Mesenchymal stem cell (in vitro differentiated cells and primary cell): ENCODE data around the gene DYSF.

ENCODE experiments used
- DNase-seq: peaks from one replicate; pipeline ENCODE4 v3.0.0-alpha.2; 2013
- H2AFZ ChIP-seq: one replicate; pipeline ENCODE4 v1.6.1; 2013; ENCODE audit warnings: low read depth, mild to moderate bottlenecking, control low read depth, inconsistent platforms, low read length, moderate library complexity
- H2AK5ac ChIP-seq: 2 replicates; pipeline ENCODE4 v1.6.1; 2013; ENCODE audit warnings: low read length, moderate library complexity, mild to moderate bottlenecking, inconsistent platforms; ENCODE audit not compliant: severe bottlenecking
- H2BK120ac ChIP-seq: one replicate; pipeline ENCODE4 v1.6.1; 2013; ENCODE audit warnings: low read depth, mild to moderate bottlenecking, inconsistent platforms, low read length, moderate library complexity
- H2BK12ac ChIP-seq, 2 experiments: one replicate each; pipeline ENCODE4 v1.6.1; 2013; ENCODE audit warnings: inconsistent platforms in 2 of 2, low read length in 2 of 2, mild to moderate bottlenecking in 2 of 2, moderate library complexity in 2 of 2, control low read depth in 1 of 2
- H2BK15ac ChIP-seq: one replicate; pipeline ENCODE4 v1.6.1; 2013; ENCODE audit warnings: mild to moderate bottlenecking, low read depth, inconsistent platforms; ENCODE audit not compliant: poor library complexity, severe bottlenecking
- H2BK5ac ChIP-seq: 2 replicates; pipeline ENCODE4 v1.6.1; 2013; ENCODE audit warnings: low read depth, mild to moderate bottlenecking, low read length, control low read depth, inconsistent platforms; ENCODE audit not compliant: poor library complexity, severe bottlenecking
- H3K14ac ChIP-seq, 2 experiments: one replicate each; pipeline ENCODE4 v1.6.1; 2013; ENCODE audit warnings: inconsistent platforms in 2 of 2, low read length in 2 of 2, control low read depth in 1 of 2, mild to moderate bottlenecking in 1 of 2, moderate library complexity in 1 of 2
- H3K18ac ChIP-seq, 2 experiments: one replicate each; pipeline ENCODE4 v1.6.1; 2013; ENCODE audit warnings: inconsistent platforms in 2 of 2, low read length in 2 of 2, control low read depth in 1 of 2, low read depth in 1 of 2, mild to moderate bottlenecking in 1 of 2
- H3K23ac ChIP-seq, 2 experiments: one replicate each; pipeline ENCODE4 v1.6.1; 2013; ENCODE audit warnings: inconsistent platforms in 2 of 2, low read length in 2 of 2, mild to moderate bottlenecking in 2 of 2, moderate library complexity in 2 of 2, control low read depth in 1 of 2
- H3K27ac ChIP-seq: 2 replicates; pipeline ENCODE4 v1.5.1; 2013; ENCODE audit warnings: mild to moderate bottlenecking, moderate library complexity, low read length, control low read depth, inconsistent platforms; ENCODE audit not compliant: poor library complexity, severe bottlenecking
- H3K27me3 ChIP-seq, 2 experiments: 2 replicates each; pipeline versions ENCODE4 v1.6.1 to v1.7.0; 2013; ENCODE audit warnings: low read length in 2 of 2, mild to moderate bottlenecking in 2 of 2, moderate library complexity in 2 of 2, control low read depth in 1 of 2, inconsistent platforms in 1 of 2; ENCODE audit not compliant: control insufficient read depth in 1 of 2, insufficient read depth in 1 of 2
- H3K36me3 ChIP-seq, 2 experiments: 2 replicates each; pipeline versions ENCODE4 v1.6.1 to v1.7.0; 2013; ENCODE audit warnings: low read length in 2 of 2, control low read depth in 1 of 2, inconsistent platforms in 1 of 2, low read depth in 1 of 2, mild to moderate bottlenecking in 1 of 2; ENCODE audit not compliant: insufficient read depth in 2 of 2, control insufficient read depth in 1 of 2
- H3K4ac ChIP-seq, 2 experiments: one replicate each; pipeline ENCODE4 v1.6.1; 2013; ENCODE audit warnings: inconsistent platforms in 2 of 2, low read length in 2 of 2, mild to moderate bottlenecking in 2 of 2, moderate library complexity in 2 of 2, control low read depth in 1 of 2, low read depth in 1 of 2
- H3K4me1 ChIP-seq: 2 replicates; pipeline ENCODE4 v1.6.1; 2013; ENCODE audit warnings: low read depth, low read length, control low read depth; ENCODE audit not compliant: control insufficient read depth, insufficient read depth
- H3K4me2 ChIP-seq: 2 replicates; pipeline ENCODE4 v1.6.1; 2013; ENCODE audit warnings: low read length, mild to moderate bottlenecking, inconsistent platforms; ENCODE audit not compliant: poor library complexity, severe bottlenecking
- H3K4me3 ChIP-seq, 2 experiments: 2 replicates each; pipeline versions ENCODE4 v1.5.1 to v1.7.0; 2013; ENCODE audit warnings: low read length in 2 of 2, mild to moderate bottlenecking in 2 of 2, control low read depth in 1 of 2, low read depth in 1 of 2; ENCODE audit not compliant: insufficient read depth in 1 of 2
- H3K79me1 ChIP-seq: replicated peaks from 2 replicates; pipeline ENCODE4 v1.6.1; 2013; ENCODE audit warnings: mild to moderate bottlenecking, control low read depth, low read length, inconsistent platforms; ENCODE audit not compliant: poor library complexity, severe bottlenecking
- H3K9ac ChIP-seq: 2 replicates; pipeline ENCODE4 v1.7.0; 2013; ENCODE audit warnings: mild to moderate bottlenecking, low read length, moderate library complexity
- H3K9me3 ChIP-seq: 2 replicates; pipeline ENCODE4 v1.7.0; 2013; ENCODE audit warnings: mild to moderate bottlenecking, low read length; ENCODE audit not compliant: control insufficient read depth
- H4K8ac ChIP-seq: one replicate; pipeline ENCODE4 v1.6.1; 2013; ENCODE audit warnings: inconsistent platforms, mild to moderate bottlenecking, low read length, moderate library complexity
- H4K91ac ChIP-seq: one replicate; pipeline ENCODE4 v1.6.1; 2013; ENCODE audit warnings: mild to moderate bottlenecking, low read length, inconsistent platforms
- WGBS: methylation state at CpG from one replicate; pipeline ENCODE4 v1.1.7; 2013; ENCODE audit warnings: mixed read lengths; 5-methylcytosine and 5-hydroxymethylcytosine counted together

DYSF gene

GRCh38 chr2:71513721-71514120 is 60.4 kb downstream of the DYSF start:
- H4K8ac ChIP-seq, result no peak overlapping the region
- no peak overlapping the region for H2AFZ ChIP-seq
- no peak overlapping the region for H4K91ac ChIP-seq
- 91% methylated on average over 11 of the region's 11 CpGs for WGBS
- peaks cover 0 to 77% of the 10 kb centered on the region in 2 experiments for H3K27me3 ChIP-seq
- peaks cover 41% of the 10 kb centered on the region for H3K79me1 ChIP-seq
- H2BK5ac ChIP-seq, result no peak overlapping the region
- no peak overlapping the region for H3K4me2 ChIP-seq
- no peak overlapping the region for H2AK5ac ChIP-seq
- H3K9me3 ChIP-seq, result no peaks in the 10 kb centered on the region
- H3K36me3 ChIP-seq, result peaks cover 0 to 68% of the 10 kb centered on the region in 2 experiments
- H3K4me3 ChIP-seq, result no peak overlapping the region
- no peak overlapping the region for H2BK120ac ChIP-seq
- H3K23ac ChIP-seq, result no peak overlapping the region
- no peak overlapping the region for H3K18ac ChIP-seq
- H3K4me1 ChIP-seq, result peaks cover 6% of the 10 kb centered on the region
- no peak for DNase-seq
- H2BK15ac ChIP-seq, result no peak overlapping the region
- H2BK12ac ChIP-seq, result no peak overlapping the region
- no peak overlapping the region for H3K27ac ChIP-seq
- no peak overlapping the region for H3K9ac ChIP-seq
- no peak overlapping the region for H3K14ac ChIP-seq
- no peak overlapping the region for H3K4ac ChIP-seq

DNA sequence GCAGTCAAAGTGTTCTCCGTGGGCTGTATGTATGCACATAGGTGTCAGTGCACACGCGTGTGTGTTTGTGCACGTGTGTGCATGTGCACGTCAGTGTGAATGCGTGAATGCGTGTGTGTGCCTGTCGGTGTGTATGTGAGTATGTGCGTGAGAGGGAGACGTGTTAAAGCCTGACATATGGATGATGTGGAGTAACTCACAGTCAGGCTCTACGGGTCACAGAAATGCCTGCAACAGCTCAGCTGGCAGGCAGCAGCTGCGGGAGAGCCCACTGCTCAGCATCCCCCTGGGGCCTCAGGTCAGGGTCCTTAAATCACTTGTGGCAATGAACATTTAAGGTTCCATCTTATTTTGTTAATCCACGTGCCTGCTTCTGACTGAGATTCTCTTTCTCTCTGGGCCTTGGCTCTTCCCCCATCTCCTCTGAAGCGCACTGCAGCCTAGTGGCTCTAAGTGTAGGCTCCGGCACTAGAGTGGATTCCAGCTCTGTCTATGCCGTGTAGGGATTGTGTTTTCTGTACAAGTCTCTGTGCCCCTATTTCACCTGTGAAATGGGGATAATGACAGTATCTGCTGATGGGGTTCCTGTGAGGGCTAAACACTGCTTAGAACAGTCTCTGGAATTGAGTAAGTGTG is 63.0 kb downstream of the DYSF start:
- no peaks in the 10 kb centered on the region for H3K9me3 ChIP-seq
- no peak overlapping the region for H3K9ac ChIP-seq
- H3K4me2 ChIP-seq, result no peak overlapping the region
- H3K4me1 ChIP-seq, result peaks cover 4% of the 10 kb centered on the region
- no peak overlapping the region for H2AFZ ChIP-seq
- no peak overlapping the region for H3K27ac ChIP-seq
- H2BK15ac ChIP-seq, result no peak overlapping the region
- no peak overlapping the region for H2BK12ac ChIP-seq
- H3K4ac ChIP-seq, result no peak overlapping the region
- H4K91ac ChIP-seq, result peak overlapping the region; percentile 7
- no peak overlapping the region for H4K8ac ChIP-seq
- H2BK120ac ChIP-seq, result no peak overlapping the region
- H3K27me3 ChIP-seq, result peaks cover 0 to 74% of the 10 kb centered on the region in 2 experiments
- H2AK5ac ChIP-seq, result no peak overlapping the region
- no peak overlapping the region for H3K4me3 ChIP-seq
- DNase-seq, result no peak
- no peak overlapping the region for H2BK5ac ChIP-seq
- 91% methylated on average over 16 of the region's 16 CpGs for WGBS
- H3K36me3 ChIP-seq, result peaks cover 0 to 67% of the 10 kb centered on the region in 2 experiments
- H3K79me1 ChIP-seq, result peaks cover 28% of the 10 kb centered on the region
- H3K14ac ChIP-seq, result no peak overlapping the region
- no peak overlapping the region for H3K18ac ChIP-seq
- peak overlapping the region in 1 of 2 experiments; percentile 81 for H3K23ac ChIP-seq

DNA sequence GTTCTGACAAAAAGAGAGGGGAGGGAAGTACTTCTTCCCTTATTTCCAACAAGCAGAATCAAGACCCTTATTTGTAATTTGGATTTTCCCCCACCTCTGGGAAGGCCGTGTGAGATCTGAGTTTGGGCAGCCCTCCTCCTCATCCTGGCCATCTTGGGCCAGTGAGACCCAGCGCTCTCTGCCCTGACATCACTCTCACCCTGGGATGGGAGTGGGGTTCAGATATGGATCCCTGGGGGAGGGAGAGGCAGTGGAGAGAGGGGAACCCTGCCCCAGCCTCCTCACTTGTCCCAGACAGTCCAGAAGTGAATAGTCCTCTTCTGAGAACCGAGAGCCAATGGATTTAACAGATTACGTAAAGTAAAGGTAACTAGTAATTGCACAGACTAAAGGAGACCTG is 64.5 kb downstream of the DYSF start:
- Histone ChIP-seq H3K27me3 (peaks cover 0 to 74% of the 10 kb centered on the region in 2 experiments), H3K4me2 (no peak overlapping the region), H4K91ac (no peak overlapping the region), H3K27ac (no peak overlapping the region), H3K9me3 (no peaks in the 10 kb centered on the region), H3K79me1 (peaks cover 18% of the 10 kb centered on the region), H3K23ac (no peak overlapping the region), H3K18ac (no peak overlapping the region), H3K4me3 (no peak overlapping the region), H3K4me1 (peaks cover under 1% of the 10 kb centered on the region), H3K9ac (no peak overlapping the region), H3K4ac (no peak overlapping the region), H2BK12ac (no peak overlapping the region), H2BK120ac (no peak overlapping the region), H2AK5ac (no peak overlapping the region), H4K8ac (no peak overlapping the region), H2BK15ac (no peak overlapping the region), H2AFZ (no peak overlapping the region), H3K14ac (no peak overlapping the region), H3K36me3 (peaks cover 0 to 67% of the 10 kb centered on the region in 2 experiments), H2BK5ac (no peak overlapping the region)
- 92% methylated on average over 3 of the region's 4 CpGs for WGBS
- no peak for DNase-seq

DNA sequence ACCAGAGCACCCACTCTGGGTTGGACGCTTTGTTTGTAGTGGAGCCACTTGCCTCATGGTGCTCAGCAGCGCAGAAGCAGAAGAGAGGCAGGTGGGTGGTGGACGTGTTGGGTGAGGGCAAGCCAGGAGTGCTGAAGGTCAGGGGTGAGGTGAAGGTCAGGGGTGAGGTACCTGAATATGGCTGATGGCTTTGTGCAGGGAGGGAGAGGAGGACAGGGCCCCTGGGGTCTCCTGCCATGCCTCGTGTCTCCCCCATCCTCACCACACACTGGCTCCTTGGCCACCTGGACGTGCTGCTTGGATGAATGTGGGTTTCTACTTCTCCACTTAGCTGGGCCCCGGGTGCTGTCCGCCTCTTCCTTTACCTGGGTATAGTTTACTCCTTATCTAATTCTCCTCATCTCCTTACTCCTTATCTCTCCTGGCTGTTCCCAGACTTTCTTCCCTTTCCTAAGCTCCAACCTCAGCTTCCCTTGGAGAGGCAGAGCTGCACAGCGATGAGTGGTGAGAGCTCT is 68.1 kb downstream of the DYSF start:
- Histone ChIP-seq H3K14ac (no peak overlapping the region), H4K91ac (no peak overlapping the region), H3K27ac (no peak overlapping the region), H3K18ac (no peak overlapping the region), H3K36me3 (peaks cover 0 to 63% of the 10 kb centered on the region in 2 experiments), H3K79me1 (peaks cover 5% of the 10 kb centered on the region), H3K23ac (no peak overlapping the region), H4K8ac (no peak overlapping the region), H3K4me1 (no peaks in the 10 kb centered on the region), H2AK5ac (no peak overlapping the region), H2AFZ (no peak overlapping the region), H3K4ac (no peak overlapping the region), H3K27me3 (peaks cover 0 to 67% of the 10 kb centered on the region in 2 experiments), H3K4me2 (no peak overlapping the region), H2BK5ac (no peak overlapping the region), H3K4me3 (no peak overlapping the region), H2BK120ac (no peak overlapping the region), H2BK15ac (no peak overlapping the region), H3K9me3 (no peaks in the 10 kb centered on the region), H2BK12ac (no peak overlapping the region), H3K9ac (no peak overlapping the region)
- DNase-seq, result no peak
- 81% methylated on average over 7 of the region's 8 CpGs for WGBS
